SH-SY5Y (cell line): ENCODE measurements around the gene OSBP.

Source experiments
- GATA2 ChIP-seq: IDR thresholded peaks from 2 replicates; pipeline ENCODE4 v1.6.1; 2011; ENCODE audit warnings: mild to moderate bottlenecking, low read depth, low read length
- GATA3 ChIP-seq: IDR thresholded peaks from 2 replicates; pipeline ENCODE4 v1.6.1; 2011; ENCODE audit warnings: low read depth, mild to moderate bottlenecking, low read length, moderate library complexity

- TF ChIP-seq GATA3 (no peak), GATA2 (no peak)
These were observed 40.6 kb downstream of the OSBP start for GRCh38 chr11:59574932-59575502.
